ENCODE measurements around the gene MERTK. TPM values are rescaled to one million over a fixed set of nuclear protein-coding genes. Genes with fewer than 3 reads are reported as not detected.

MERTK gene
- total and polyA plus RNA-seq, 2 of the 8 experiments (the other 6 are each of a cell fraction or from before 2014, with no cell fraction given), result 6.5 to 7.0 TPM

- no peak overlapping the region for H3K14ac ChIP-seq (ENCODE audit: insufficient read length)
- H2BK12ac ChIP-seq (ENCODE audit: low read depth, low read length), result no peak overlapping the region
- H3K56ac ChIP-seq (replicated peaks; ENCODE audit: insufficient read length, low read depth, low read length), result no peak overlapping the region
- H2BK20ac ChIP-seq (ENCODE audit: low read length), result no peak overlapping the region
- DNase-seq (ENCODE audit: low read depth in 1 of 2, low spot score in 2 of 2) (no peak), FAIRE-seq (no peak)
- H2AK5ac ChIP-seq (ENCODE audit: low read depth, low read length), result no peak overlapping the region
- peak overlapping the region; percentile 97 for H2AFZ ChIP-seq (ENCODE audit: low read length)
- no peak overlapping the region for H4K91ac ChIP-seq (replicated peaks; ENCODE audit: insufficient read length, low read length)
- H3K18ac ChIP-seq (ENCODE audit: extremely low read depth, low read length), result peak overlapping the region; percentile 75; the same call in 1 of the 2 replicates
- ChIA-PET CTCF (ENCODE audit: partially characterized antibody) (no interaction called here), POLR2A (ENCODE audit: partially characterized antibody) (interaction anchor here (1.6 kb wide), 1 partner anchor 20 kb away, joined by 6 read pairs; no protein-coding TSS in a partner anchor)
- no peak overlapping the region for H2BK120ac ChIP-seq (replicated peaks; ENCODE audit: low read depth, low read length)
- H3K9me3 ChIP-seq (ENCODE audit: insufficient read depth in 2 of 2, low read depth in 1 of 2, low read length in 1 of 2), result no peaks in the 10 kb centered on the region
- peak overlapping the region in 3 of 4 experiments; percentile 70 to 83 (median 80); a peak in 5 of 7 replicates for H3K9ac ChIP-seq (replicated peaks in 1 of 4; ENCODE audit: extremely low read depth in 1 of 4, low read depth in 3 of 4, low read length in 3 of 4)
- no peak overlapping the region for H3K4ac ChIP-seq (replicated peaks; ENCODE audit: insufficient read length, low read depth, low read length)
- peak overlapping the region; percentile 86 for H4K8ac ChIP-seq (ENCODE audit: extremely low read depth, insufficient read depth, low read length)
- TF ChIP-seq BCL11A (IDR thresholded peaks at IDR 0.05; ENCODE audit: low read depth in 2 of 2, low read length in 2 of 2), result no peak
- TF ChIP-seq SAP30 (IDR thresholded peaks at IDR 0.05; ENCODE audit: insufficient read depth, insufficient replicate concordance, low read length), result peak; percentile 69
- TF ChIP-seq KDM4A (IDR thresholded peaks at IDR 0.05; ENCODE audit: low read depth, low read length, severe bottlenecking), result peak; percentile 12
- no peak for TF ChIP-seq NANOG (IDR thresholded peaks at IDR 0.05; ENCODE audit: insufficient read depth, low read depth, low read length, poor library complexity, severe bottlenecking)
- TF ChIP-seq SIN3A (conservative IDR thresholded peaks at IDR 0.05 in 1 of 2, IDR thresholded peaks at IDR 0.05 in 1 of 2; ENCODE audit: low read depth in 1 of 2, low read length in 2 of 2), result peak in 1 of 2 experiments; percentile 35; a peak in 1 of 4 replicates
- 0 out of 2 replicates have a peak, but pooled peaks have one; percentile 37 for TF ChIP-seq TAF1 (IDR thresholded peaks at IDR 0.05; ENCODE audit: low read depth, low read length)
- TF ChIP-seq MAFK (IDR thresholded peaks at IDR 0.05; ENCODE audit: low read depth, low read length), result no peak
- TF ChIP-seq TBP (IDR thresholded peaks at IDR 0.05; ENCODE audit: low read depth, low read length), result no peak
- TF ChIP-seq RBBP5 (IDR thresholded peaks at IDR 0.05; ENCODE audit: borderline replicate concordance, low read depth, low read length), result peak; percentile 16; the same call in 1 of the 2 replicates
- TF ChIP-seq POLR2AphosphoS5 (IDR thresholded peaks at IDR 0.05; ENCODE audit: low read depth, low read length), result no peak
- H3K79me1 ChIP-seq (ENCODE audit: low read depth, low read length), result no peaks in the 10 kb centered on the region
- peak overlapping the region; percentile 90; the same call in 1 of the 2 replicates for H3K27ac ChIP-seq (ENCODE audit: low read depth, low read length)
- peak overlapping the region; percentile 90 to 99 for H3K4me2 ChIP-seq (ENCODE audit: insufficient read depth in 1 of 2, low read depth in 2 of 2, low read length in 2 of 2)
- peaks cover 0 to 2% (median 0%) of the 10 kb centered on the region in 4 experiments; a peak in 2 of 8 replicates for H3K36me3 ChIP-seq (ENCODE audit: control insufficient read depth in 2 of 4, insufficient read depth in 4 of 4, low read length in 3 of 4)
- H3K23me2 ChIP-seq (ENCODE audit: low read depth, low read length), result peaks cover 7% of the 10 kb centered on the region; the same call in 1 of the 2 replicates
- no peak overlapping the region for H3K23ac ChIP-seq (ENCODE audit: insufficient read length)
- H2BK15ac ChIP-seq (ENCODE audit: low read length), result no peak overlapping the region
- no peaks in the 10 kb centered on the region for H3K27me3 ChIP-seq (replicated peaks in 1 of 4; ENCODE audit: control insufficient read depth in 3 of 4, extremely low read depth in 1 of 4, insufficient read depth in 3 of 4, low read length in 3 of 4)
- 6% methylated on average over 32 of the region's 42 CpGs; no CpG with 5 or more reads in 1 of the 2 experiments for WGBS, 2 experiments (ENCODE audit: extremely low coverage in 1 of 2, insufficient coverage in 1 of 2, insufficient read length in 1 of 2, insufficient replicate concordance in 2 of 2, low coverage in 1 of 2, low lambda C conversion rate in 2 of 2, missing lambda C conversion rate in 1 of 2)
- peak overlapping the region; percentile 60 to 88 (median 84) for H3K4me3 ChIP-seq (ENCODE audit: extremely low read depth in 1 of 4, insufficient read depth in 2 of 4, low read depth in 3 of 4, low read length in 4 of 4)
- H2BK5ac ChIP-seq (ENCODE audit: low read depth, low read length), result no peak overlapping the region
- H4K5ac ChIP-seq (ENCODE audit: insufficient read length, low read depth, low read length), result peak overlapping the region; percentile 54
- no peaks in the 10 kb centered on the region for H3K79me2 ChIP-seq (ENCODE audit: control insufficient read depth in 1 of 2, insufficient read depth in 2 of 2, low read length in 2 of 2)
- H4K20me1 ChIP-seq (replicated peaks in 1 of 2; ENCODE audit: control insufficient read depth in 1 of 2, insufficient read depth in 2 of 2, low read length in 2 of 2), result peaks cover 2% of the 10 kb centered on the region in 2 experiments
- H3K4me1 ChIP-seq (replicated peaks in 1 of 4; ENCODE audit: control insufficient read depth in 3 of 4, insufficient read depth in 4 of 4, low read length in 3 of 4), result no peaks in the 10 kb centered on the region; a peak in 2 of 7 replicates
Measured at GRCh38 chr2:112055730-112056625, 157.6 kb downstream of the MERTK start.

Data from H1 (cell line).